PFSK-1 (cell line): Measurements from ENCODE around the gene CFAP53.

Source experiments
- FOXP2 ChIP-seq: optimal IDR thresholded peaks from 2 replicates; pipeline ENCODE3; 2011; ENCODE audit warnings: borderline replicate concordance, control low read depth, inconsistent platforms; ENCODE audit not compliant: insufficient read depth; ENCODE audit errors: extremely low read length, extremely low read depth
- POLR2AphosphoS5 ChIP-seq: IDR thresholded peaks from 2 replicates; pipeline ENCODE4 v1.6.1; 2012; ENCODE audit warnings: low read depth, mild to moderate bottlenecking, control low read depth, low read length, moderate library complexity
- SIN3A ChIP-seq: IDR thresholded peaks from 2 replicates; pipeline ENCODE4 v1.6.1; 2012; ENCODE audit warnings: mild to moderate bottlenecking, low read length, moderate library complexity, borderline replicate concordance; ENCODE audit not compliant: insufficient read depth
- TAF1 ChIP-seq: IDR thresholded peaks from 2 replicates; pipeline ENCODE4 v1.6.1; 2012; ENCODE audit warnings: low read length, control low read depth, borderline replicate concordance; ENCODE audit not compliant: insufficient read depth
- TF ChIP-seq, protein P1 (sequence below), 2 experiments: IDR thresholded peaks; 2 replicates each; pipeline versions ENCODE4 v1.6.1 to v1.8.0; 2011 to 2012; ENCODE audit warnings: low read depth in 2 of 2, low read length in 2 of 2, control low read depth in 1 of 2, inconsistent platforms in 1 of 2, mild to moderate bottlenecking in 1 of 2, moderate library complexity in 1 of 2; ENCODE audit not compliant: insufficient read depth in 1 of 2

The CFAP53 gene

GRCh38 chr18:50284255-50284885 is 18.1 kb upstream of the CFAP53 start:
- TF ChIP-seq, protein P1, sequence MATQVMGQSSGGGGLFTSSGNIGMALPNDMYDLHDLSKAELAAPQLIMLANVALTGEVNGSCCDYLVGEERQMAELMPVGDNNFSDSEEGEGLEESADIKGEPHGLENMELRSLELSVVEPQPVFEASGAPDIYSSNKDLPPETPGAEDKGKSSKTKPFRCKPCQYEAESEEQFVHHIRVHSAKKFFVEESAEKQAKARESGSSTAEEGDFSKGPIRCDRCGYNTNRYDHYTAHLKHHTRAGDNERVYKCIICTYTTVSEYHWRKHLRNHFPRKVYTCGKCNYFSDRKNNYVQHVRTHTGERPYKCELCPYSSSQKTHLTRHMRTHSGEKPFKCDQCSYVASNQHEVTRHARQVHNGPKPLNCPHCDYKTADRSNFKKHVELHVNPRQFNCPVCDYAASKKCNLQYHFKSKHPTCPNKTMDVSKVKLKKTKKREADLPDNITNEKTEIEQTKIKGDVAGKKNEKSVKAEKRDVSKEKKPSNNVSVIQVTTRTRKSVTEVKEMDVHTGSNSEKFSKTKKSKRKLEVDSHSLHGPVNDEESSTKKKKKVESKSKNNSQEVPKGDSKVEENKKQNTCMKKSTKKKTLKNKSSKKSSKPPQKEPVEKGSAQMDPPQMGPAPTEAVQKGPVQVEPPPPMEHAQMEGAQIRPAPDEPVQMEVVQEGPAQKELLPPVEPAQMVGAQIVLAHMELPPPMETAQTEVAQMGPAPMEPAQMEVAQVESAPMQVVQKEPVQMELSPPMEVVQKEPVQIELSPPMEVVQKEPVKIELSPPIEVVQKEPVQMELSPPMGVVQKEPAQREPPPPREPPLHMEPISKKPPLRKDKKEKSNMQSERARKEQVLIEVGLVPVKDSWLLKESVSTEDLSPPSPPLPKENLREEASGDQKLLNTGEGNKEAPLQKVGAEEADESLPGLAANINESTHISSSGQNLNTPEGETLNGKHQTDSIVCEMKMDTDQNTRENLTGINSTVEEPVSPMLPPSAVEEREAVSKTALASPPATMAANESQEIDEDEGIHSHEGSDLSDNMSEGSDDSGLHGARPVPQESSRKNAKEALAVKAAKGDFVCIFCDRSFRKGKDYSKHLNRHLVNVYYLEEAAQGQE (IDR thresholded peaks at IDR 0.05; ENCODE audit: insufficient read depth in 1 of 2, low read depth in 2 of 2, low read length in 2 of 2): no peak
- TF ChIP-seq SIN3A: no peak

- TF ChIP-seq TAF1: no peak
- TF ChIP-seq, protein P1 (IDR thresholded peaks at IDR 0.05; ENCODE audit: insufficient read depth in 1 of 2, low read depth in 2 of 2, low read length in 2 of 2): no peak
Observed at GRCh38 chr18:50283469-50284209, 17.3 kb upstream of the CFAP53 start.

GRCh38 chr18:50282521-50283335 is 16.4 kb upstream of the CFAP53 start:
- TF ChIP-seq SIN3A (no peak), POLR2AphosphoS5 (no peak), TAF1 (no peak), FOXP2 (no peak)
- TF ChIP-seq, protein P1 (IDR thresholded peaks at IDR 0.05; ENCODE audit: insufficient read depth in 1 of 2, low read depth in 2 of 2, low read length in 2 of 2): no peak

GRCh38 chr18:50281972-50282520 is 15.8 kb upstream of the CFAP53 start:
- TF ChIP-seq POLR2AphosphoS5 (no peak), SIN3A (no peak)

GRCh38 chr18:50281295-50281971 is 15.1 kb upstream of the CFAP53 start, which contains the start of gene MBD1:
Gene MBD1 (minus strand): TSS chr18:50281523. CDS start chr18:50279992, 1,531 bp downstream.
- no peak for TF ChIP-seq FOXP2
- TF ChIP-seq TAF1: peak; percentile 59; the same call in 1 of the 2 replicates
- TF ChIP-seq POLR2AphosphoS5: peak; percentile 57; the same call in 1 of the 2 replicates
